Adipocyte (in vitro differentiated cells): Measurements from ENCODE around the gene MRPL49.
A peak's percentile ranks its signal among the peaks of the same experiment; 100 is the strongest.

Experiments
- DNase-seq: peaks from one replicate; pipeline ENCODE4 v3.0.0-alpha.2; 2015; ENCODE audit warnings: low read depth
- H3K27me3 ChIP-seq: replicated peaks from 2 replicates; pipeline ENCODE4 v1.7.0; 2013; ENCODE audit warnings: mild to moderate bottlenecking, low read length, moderate library complexity; ENCODE audit not compliant: control insufficient read depth, insufficient read depth
- H3K36me3 ChIP-seq: 2 replicates; pipeline ENCODE4 v1.7.0; 2013; ENCODE audit warnings: low read length, mild to moderate bottlenecking, moderate library complexity; ENCODE audit not compliant: control insufficient read depth, insufficient read depth, severe bottlenecking
- H3K4me1 ChIP-seq: 2 replicates; pipeline ENCODE4 v1.7.0; 2013; ENCODE audit warnings: mild to moderate bottlenecking, low read length, moderate library complexity; ENCODE audit not compliant: control insufficient read depth, insufficient read depth
- H3K4me3 ChIP-seq: 2 replicates; pipeline ENCODE4 v1.7.0; 2013; ENCODE audit warnings: mild to moderate bottlenecking, low read length, moderate library complexity
- H3K9ac ChIP-seq: 2 replicates; pipeline ENCODE4 v1.7.0; 2013; ENCODE audit warnings: mild to moderate bottlenecking, low read length, moderate library complexity
- H3K9me3 ChIP-seq: 2 replicates; pipeline ENCODE4 v1.7.0; 2013; ENCODE audit warnings: mild to moderate bottlenecking, low read length, moderate library complexity; ENCODE audit not compliant: control insufficient read depth

MRPL49 gene

GRCh38 chr11:65131417-65131776 lies 9.3 kb downstream of the MRPL49 start:
- Histone ChIP-seq H3K9ac (no peak overlapping the region), H3K4me3 (no peak overlapping the region), H3K27me3 (no peaks in the 10 kb centered on the region), H3K36me3 (peaks cover 65% of the 10 kb centered on the region), H3K9me3 (no peaks in the 10 kb centered on the region), H3K4me1 (peaks cover 16% of the 10 kb centered on the region)
- no peak for DNase-seq

GRCh38 chr11:65131895-65132237 lies 9.7 kb downstream of the MRPL49 start:
- H3K4me3 ChIP-seq: no peak overlapping the region
- H3K4me1 ChIP-seq: peaks cover 16% of the 10 kb centered on the region
- no peak for DNase-seq
- H3K36me3 ChIP-seq: peaks cover 60% of the 10 kb centered on the region
- no peaks in the 10 kb centered on the region for H3K9me3 ChIP-seq
- no peaks in the 10 kb centered on the region for H3K27me3 ChIP-seq
- H3K9ac ChIP-seq: peak overlapping the region; percentile 32

GRCh38 chr11:65132238-65132987 lies 10.3 kb downstream of the MRPL49 start:
- peaks cover 16% of the 10 kb centered on the region for H3K4me1 ChIP-seq
- H3K27me3 ChIP-seq: no peaks in the 10 kb centered on the region
- no peaks in the 10 kb centered on the region for H3K9me3 ChIP-seq
- no peak for DNase-seq
- peak overlapping the region; percentile 97 for H3K4me3 ChIP-seq
- peak overlapping the region; percentile 100 for H3K9ac ChIP-seq
- peaks cover 55% of the 10 kb centered on the region for H3K36me3 ChIP-seq

- H3K9ac ChIP-seq: peak overlapping the region; percentile 100
- no peaks in the 10 kb centered on the region for H3K27me3 ChIP-seq
- peak; percentile 7 for DNase-seq
- peaks cover 16% of the 10 kb centered on the region for H3K4me1 ChIP-seq
- no peaks in the 10 kb centered on the region for H3K9me3 ChIP-seq
- peaks cover 48% of the 10 kb centered on the region for H3K36me3 ChIP-seq
- H3K4me3 ChIP-seq: peak overlapping the region; percentile 97
Observed at GRCh38 chr11:65132988-65133700, 11.0 kb downstream of the MRPL49 start.

GRCh38 chr11:65133724-65134123 lies 11.6 kb downstream of the MRPL49 start:
- Histone ChIP-seq H3K9ac (peak overlapping the region; percentile 100), H3K9me3 (no peaks in the 10 kb centered on the region)
- peak; percentile 52 for DNase-seq

GRCh38 chr11:65134240-65134951 lies 12.3 kb downstream of the MRPL49 start, which contains the start of gene SYVN1:
Gene SYVN1, minus strand, starts transcription at chr11:65134519. Its CDS starts 918 bp downstream, at chr11:65133601.
- Histone ChIP-seq H3K4me3 (peak within 1 kb of the TSS; percentile 97), H3K9ac (peak within 1 kb of the TSS; percentile 100), H3K4me1 (peaks cover 16% of the 10 kb centered on the region), H3K9me3 (no peaks in the 10 kb centered on the region), H3K27me3 (no peaks in the 10 kb centered on the region), H3K36me3 (peaks cover 36% of the 10 kb centered on the region)
- peak; percentile 96 for DNase-seq

More at GRCh38 chr11:65133724-65134123, 11.6 kb downstream of the MRPL49 start:
- peaks cover 42% of the 10 kb centered on the region for H3K36me3 ChIP-seq
- peaks cover 16% of the 10 kb centered on the region for H3K4me1 ChIP-seq
- H3K27me3 ChIP-seq: no peaks in the 10 kb centered on the region
- peak overlapping the region; percentile 97 for H3K4me3 ChIP-seq

- no peaks in the 10 kb centered on the region for H3K9me3 ChIP-seq
- H3K27me3 ChIP-seq: no peaks in the 10 kb centered on the region
- peaks cover 16% of the 10 kb centered on the region for H3K4me1 ChIP-seq
- peak overlapping the region; percentile 97 for H3K4me3 ChIP-seq
- DNase-seq: peak; percentile 94
- H3K9ac ChIP-seq: peak overlapping the region; percentile 100
- peaks cover 29% of the 10 kb centered on the region for H3K36me3 ChIP-seq
Observed at GRCh38 chr11:65134952-65135632, 13.0 kb downstream of the MRPL49 start.

- DNase-seq: no peak
- peak overlapping the region; percentile 97 for H3K4me3 ChIP-seq
Observed at GRCh38 chr11:65135633-65136145, 13.6 kb downstream of the MRPL49 start.

GRCh38 chr11:65136515-65137096 lies 14.5 kb downstream of the MRPL49 start:
- no peak overlapping the region for H3K4me3 ChIP-seq
- H3K36me3 ChIP-seq: peaks cover 15% of the 10 kb centered on the region
- H3K4me1 ChIP-seq: peaks cover 16% of the 10 kb centered on the region
- DNase-seq: no peak
- H3K9ac ChIP-seq: no peak overlapping the region
- no peaks in the 10 kb centered on the region for H3K9me3 ChIP-seq
- H3K27me3 ChIP-seq: no peaks in the 10 kb centered on the region

More at GRCh38 chr11:65135633-65136145, 13.6 kb downstream of the MRPL49 start:
- H3K9me3 ChIP-seq: no peaks in the 10 kb centered on the region
- H3K9ac ChIP-seq: peak overlapping the region; percentile 100
- H3K36me3 ChIP-seq: peaks cover 24% of the 10 kb centered on the region
- H3K27me3 ChIP-seq: no peaks in the 10 kb centered on the region
- peaks cover 16% of the 10 kb centered on the region for H3K4me1 ChIP-seq

- Histone ChIP-seq H3K27me3 (no peaks in the 10 kb centered on the region), H3K4me3 (no peak overlapping the region), H3K4me1 (no peaks in the 10 kb centered on the region), H3K36me3 (no peaks in the 10 kb centered on the region), H3K9me3 (no peaks in the 10 kb centered on the region), H3K9ac (no peak overlapping the region)
- no peak for DNase-seq
Observed at GRCh38 chr11:65141896-65142494, 19.9 kb downstream of the MRPL49 start.
